ENCODE results near the gene ADAMTS8.

Gene ADAMTS8

GRCh38 chr11:130420478-130421198 lies 7.8 kb downstream of the ADAMTS8 start:
- Mint-ChIP-seq H3K36me3 (no peaks in the 10 kb centered on the region), H3K9me3 (no peaks in the 10 kb centered on the region), H3K4me3 (no peak overlapping the region), H3K27ac (no peak overlapping the region), H3K4me1 (no peaks in the 10 kb centered on the region)
- DNase-seq (ENCODE audit: low spot score in 2 of 2) (no peak), ATAC-seq (no peak)

GRCh38 chr11:130418756-130419155 lies 9.7 kb downstream of the ADAMTS8 start:
- Mint-ChIP-seq H3K4me1 (peaks cover 5% of the 10 kb centered on the region), H3K9me3 (no peaks in the 10 kb centered on the region), H3K36me3 (no peaks in the 10 kb centered on the region), H3K27ac (no peak overlapping the region), H3K4me3 (no peak overlapping the region)
- DNase-seq (ENCODE audit: low spot score in 2 of 2) (no peak), ATAC-seq (no peak)

DNA sequence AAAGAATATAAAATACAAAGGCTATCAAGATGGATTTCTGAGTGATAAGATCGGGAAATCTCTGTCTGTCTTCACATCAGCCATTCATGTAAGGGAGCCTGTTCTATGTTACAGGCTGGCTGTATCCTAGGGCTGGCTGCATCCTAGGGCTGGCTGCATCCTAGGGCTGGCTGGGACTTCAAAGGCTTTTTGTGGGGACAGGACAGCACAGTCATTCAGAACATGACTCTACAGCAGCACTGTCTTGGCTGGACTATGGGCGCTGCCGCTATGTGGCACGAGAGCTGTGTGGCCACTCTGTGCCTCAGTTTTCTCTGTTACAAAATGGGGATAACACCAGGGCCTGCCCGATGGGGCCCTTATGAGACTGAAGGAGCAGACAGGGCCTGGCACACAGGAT lies 10.2 kb downstream of the ADAMTS8 start:
- H3K36me3 Mint-ChIP-seq, result no peaks in the 10 kb centered on the region
- no peak for DNase-seq (ENCODE audit: low spot score in 2 of 2)
- no peaks in the 10 kb centered on the region for H3K9me3 Mint-ChIP-seq
- peaks cover 5% of the 10 kb centered on the region for H3K4me1 Mint-ChIP-seq
- no peak for ATAC-seq
- no peak overlapping the region for H3K4me3 Mint-ChIP-seq
- H3K27ac Mint-ChIP-seq, result no peak overlapping the region

DNA sequence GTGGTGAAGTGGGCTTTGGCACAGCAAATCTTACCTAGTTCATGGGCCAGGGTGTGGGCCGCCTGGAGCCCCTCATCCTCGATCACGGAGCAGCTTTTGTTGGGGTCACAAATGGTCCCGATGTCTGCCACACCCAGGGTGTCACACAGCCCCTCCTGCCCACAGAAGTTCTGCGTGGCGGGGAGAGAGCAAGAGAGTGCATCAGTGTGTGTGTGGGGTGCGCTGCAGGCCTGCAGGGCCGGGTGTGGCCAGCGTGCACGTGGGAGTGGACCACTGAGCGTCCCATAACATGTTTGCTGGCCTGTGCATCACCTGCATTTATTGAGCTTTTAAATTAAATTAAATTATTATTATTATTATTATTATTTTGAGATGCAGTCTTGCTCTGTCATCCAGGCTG lies 11.5 kb downstream of the ADAMTS8 start:
- Mint-ChIP-seq H3K36me3 (no peaks in the 10 kb centered on the region), H3K4me1 (peaks cover 5% of the 10 kb centered on the region), H3K9me3 (no peaks in the 10 kb centered on the region), H3K27ac (no peak overlapping the region), H3K4me3 (no peak overlapping the region)
- ATAC-seq (no peak), DNase-seq (ENCODE audit: low spot score in 2 of 2) (no peak)

- H3K4me1 Mint-ChIP-seq, result peaks cover 5% of the 10 kb centered on the region
- no peak for ATAC-seq
- no peaks in the 10 kb centered on the region for H3K9me3 Mint-ChIP-seq
- no peak for DNase-seq (ENCODE audit: low spot score in 2 of 2)
- no peaks in the 10 kb centered on the region for H3K36me3 Mint-ChIP-seq
- H3K4me3 Mint-ChIP-seq, result no peak overlapping the region
- H3K27ac Mint-ChIP-seq, result no peak overlapping the region
These were observed 11.9 kb downstream of the ADAMTS8 start for GRCh38 chr11:130416530-130416882.

- ATAC-seq, result no peak
- H3K4me1 Mint-ChIP-seq, result peaks cover 5% of the 10 kb centered on the region
- H3K9me3 Mint-ChIP-seq, result no peaks in the 10 kb centered on the region
- no peak overlapping the region for H3K4me3 Mint-ChIP-seq
- no peak overlapping the region for H3K27ac Mint-ChIP-seq
- no peaks in the 10 kb centered on the region for H3K36me3 Mint-ChIP-seq
- DNase-seq (ENCODE audit: low spot score in 2 of 2), result no peak
These were observed 12.5 kb downstream of the ADAMTS8 start for GRCh38 chr11:130415731-130416529.

DNA sequence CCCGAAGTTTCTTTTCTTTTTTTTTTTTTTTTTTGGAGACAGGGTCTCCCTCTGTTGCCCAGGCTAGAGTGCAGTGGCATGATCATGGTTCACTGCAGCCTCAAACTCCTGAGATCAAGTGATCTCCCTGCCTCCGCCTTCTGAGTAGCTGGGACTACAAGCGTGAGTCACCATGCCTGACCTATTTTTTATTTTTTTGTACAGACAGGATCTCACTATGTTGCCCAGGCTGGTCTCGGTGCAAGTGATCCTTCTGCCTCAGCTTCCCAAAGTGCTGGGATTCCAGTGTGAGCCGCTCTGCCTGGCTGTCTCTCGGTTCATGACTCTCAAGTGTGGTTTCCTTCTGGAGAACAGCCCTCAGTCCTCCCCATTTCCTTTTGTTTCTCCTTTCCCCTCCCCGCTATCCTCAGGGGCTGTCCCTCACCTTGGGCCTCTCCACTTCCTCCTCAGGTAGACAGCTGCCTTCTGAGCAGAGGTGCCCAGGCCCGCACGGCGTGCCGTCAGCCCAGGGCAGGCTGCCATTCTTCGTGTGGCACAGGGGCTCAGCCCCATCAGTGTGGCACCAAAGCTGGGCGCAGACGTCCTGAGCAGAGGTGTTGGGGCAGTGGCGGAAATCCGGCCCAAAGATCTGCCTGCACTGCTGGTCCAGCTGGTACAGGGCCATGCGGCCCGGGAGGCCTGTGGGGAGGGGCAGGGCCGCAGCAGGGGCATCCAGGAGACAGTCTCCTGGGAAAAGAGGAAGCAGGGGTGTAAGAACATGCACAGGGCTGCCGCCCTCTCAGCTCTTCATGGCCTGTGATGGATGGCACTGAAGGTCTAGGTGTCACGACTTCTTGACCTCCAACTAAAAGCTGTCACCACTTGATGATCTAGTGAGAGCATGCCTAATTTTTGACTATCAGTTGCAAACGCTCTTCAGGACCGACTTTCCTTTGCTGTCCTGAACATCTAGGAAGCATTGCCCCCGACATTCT lies 14.0 kb downstream of the ADAMTS8 start:
- Mint-ChIP-seq H3K9me3 (no peaks in the 10 kb centered on the region), H3K27ac (no peak overlapping the region), H3K4me3 (no peak overlapping the region), H3K4me1 (peaks cover 5% of the 10 kb centered on the region), H3K36me3 (no peaks in the 10 kb centered on the region)
- no peak for DNase-seq (ENCODE audit: low spot score in 2 of 2)
- ATAC-seq, result no peak

GRCh38 chr11:130413405-130414106 lies 14.9 kb downstream of the ADAMTS8 start:
- H3K4me3 Mint-ChIP-seq, result no peak overlapping the region

DNA sequence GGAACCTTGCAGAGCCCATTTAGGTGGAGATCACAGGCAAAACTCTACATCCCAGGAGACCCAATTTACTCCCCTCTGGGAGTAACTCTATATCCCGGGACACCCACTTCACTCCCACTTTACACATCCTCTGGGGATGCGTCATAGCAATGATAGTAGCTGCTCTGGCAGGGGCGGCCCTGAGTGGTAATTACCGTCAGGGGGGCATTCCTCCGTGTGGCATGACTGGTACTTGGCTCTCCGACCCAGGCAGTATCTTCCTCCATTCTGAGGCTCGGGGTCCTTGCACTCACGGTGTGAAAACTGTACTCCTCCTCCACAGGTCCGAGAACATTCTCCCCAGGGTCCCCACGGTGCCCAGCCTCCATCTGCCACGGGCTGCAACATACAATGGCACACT lies 17.2 kb downstream of the ADAMTS8 start:
- DNase-seq (ENCODE audit: low spot score in 2 of 2) (no peak), ATAC-seq (no peak)
- Mint-ChIP-seq H3K36me3 (no peaks in the 10 kb centered on the region), H3K27ac (no peak overlapping the region), H3K4me1 (peaks cover 5% of the 10 kb centered on the region), H3K4me3 (no peak overlapping the region), H3K9me3 (no peaks in the 10 kb centered on the region)

More at GRCh38 chr11:130413405-130414106, 14.9 kb downstream of the ADAMTS8 start:
- no peaks in the 10 kb centered on the region for H3K36me3 Mint-ChIP-seq
- peak; percentile 88 for ATAC-seq
- H3K4me1 Mint-ChIP-seq, result peaks cover 5% of the 10 kb centered on the region
- no peak overlapping the region for H3K27ac Mint-ChIP-seq
- no peak for DNase-seq (ENCODE audit: low spot score in 2 of 2)
- H3K9me3 Mint-ChIP-seq, result no peaks in the 10 kb centered on the region

GRCh38 chr11:130409594-130410388 lies 18.6 kb downstream of the ADAMTS8 start:
- ATAC-seq (no peak), DNase-seq (ENCODE audit: low spot score in 2 of 2) (no peak)
- Mint-ChIP-seq H3K9me3 (no peaks in the 10 kb centered on the region), H3K4me3 (no peak overlapping the region), H3K27ac (no peak overlapping the region), H3K36me3 (no peaks in the 10 kb centered on the region), H3K4me1 (peaks cover 5% of the 10 kb centered on the region)

- H3K4me3 Mint-ChIP-seq, result no peak overlapping the region
- ATAC-seq, result no peak
- peaks cover 2% of the 10 kb centered on the region for H3K4me1 Mint-ChIP-seq
- H3K9me3 Mint-ChIP-seq, result no peaks in the 10 kb centered on the region
- no peak overlapping the region for H3K27ac Mint-ChIP-seq
- DNase-seq (ENCODE audit: low spot score in 2 of 2), result no peak
- no peaks in the 10 kb centered on the region for H3K36me3 Mint-ChIP-seq
These were observed 19.5 kb downstream of the ADAMTS8 start for GRCh38 chr11:130408901-130409300.

GRCh38 chr11:130408401-130408890 lies 20.0 kb downstream of the ADAMTS8 start:
- DNase-seq (ENCODE audit: low spot score in 2 of 2), result no peak
- no peak overlapping the region for H3K4me3 Mint-ChIP-seq
- no peak overlapping the region for H3K27ac Mint-ChIP-seq
- H3K36me3 Mint-ChIP-seq, result no peaks in the 10 kb centered on the region
- no peak for ATAC-seq
- no peaks in the 10 kb centered on the region for H3K9me3 Mint-ChIP-seq
- peaks cover 6% of the 10 kb centered on the region for H3K4me1 Mint-ChIP-seq

- Mint-ChIP-seq H3K27ac (no peak overlapping the region), H3K9me3 (no peaks in the 10 kb centered on the region), H3K36me3 (no peaks in the 10 kb centered on the region), H3K4me1 (peaks cover 6% of the 10 kb centered on the region), H3K4me3 (no peak overlapping the region)
- no peak for ATAC-seq
- DNase-seq (ENCODE audit: low spot score in 2 of 2), result no peak
These were observed 20.4 kb downstream of the ADAMTS8 start for GRCh38 chr11:130407978-130408377.

GRCh38 chr11:130405428-130405827 lies 23.0 kb downstream of the ADAMTS8 start:
- H3K4me3 Mint-ChIP-seq, result no peak overlapping the region

More at GRCh38 chr11:130405428-130405827, 23.0 kb downstream of the ADAMTS8 start:
- peaks cover 14% of the 10 kb centered on the region for H3K4me1 Mint-ChIP-seq
- H3K27ac Mint-ChIP-seq, result no peak overlapping the region
- ATAC-seq (no peak), DNase-seq (ENCODE audit: low spot score in 2 of 2) (no peak)
- no peaks in the 10 kb centered on the region for H3K9me3 Mint-ChIP-seq
- H3K36me3 Mint-ChIP-seq, result no peaks in the 10 kb centered on the region
